KMS-11 (cell line): ENCODE results near the gene YBEY.
"Not testable (repeated sequence)": the region's sequence is repeated elsewhere in the genome, so short reads cannot be mapped to it uniquely, and the experiment has no call there.

Source experiments
- H2AFZ ChIP-seq: fragments of 200-600 bp; sonication (generic); 2 replicates; pipeline ENCODE4 v1.6.1; 2016; ENCODE audit warnings: antibody characterized with exemption, mixed run types, low read depth
- H3K27ac ChIP-seq: fragments of 200-600 bp; sonication (generic); 2 replicates; pipeline ENCODE4 v1.6.1; 2016; ENCODE audit warnings: mild to moderate bottlenecking, mixed run types
- H3K27me3 ChIP-seq: fragments of 200-600 bp; sonication (generic); 2 replicates; pipeline ENCODE4 v1.6.1; 2017; ENCODE audit warnings: mild to moderate bottlenecking, low read depth, mixed run types, moderate library complexity; ENCODE audit not compliant: insufficient read depth
- H3K36me3 ChIP-seq: fragments of 200-600 bp; sonication (generic); 2 replicates; pipeline ENCODE4 v1.6.1; 2017; ENCODE audit warnings: mild to moderate bottlenecking, mixed run types; ENCODE audit not compliant: insufficient read depth
- H3K4me1 ChIP-seq: fragments of 200-600 bp; sonication (generic); 2 replicates; pipeline ENCODE4 v1.6.1; 2016; ENCODE audit warnings: mild to moderate bottlenecking, low read depth, mixed run types; ENCODE audit not compliant: poor library complexity, severe bottlenecking
- H3K4me2 ChIP-seq: fragments of 200-600 bp; sonication (generic); 2 replicates; pipeline ENCODE4 v1.7.0; 2016; ENCODE audit warnings: mild to moderate bottlenecking, mixed run types
- H3K4me3 ChIP-seq: fragments of 200-600 bp; sonication (generic); IDR thresholded peaks from 2 replicates; pipeline ENCODE4 v1.6.1; 2017; ENCODE audit warnings: low read depth, low read length, mixed read lengths; ENCODE audit not compliant: insufficient read depth
- H3K79me2 ChIP-seq: fragments of 200-600 bp; sonication (generic); 2 replicates; pipeline ENCODE4 v1.6.1; 2016; ENCODE audit warnings: low read depth, mixed run types; ENCODE audit not compliant: insufficient read depth
- H3K9ac ChIP-seq: fragments of 200-600 bp; sonication (generic); 2 replicates; pipeline ENCODE4 v1.6.1; 2016; ENCODE audit warnings: mild to moderate bottlenecking, mixed run types
- H4K20me1 ChIP-seq: fragments of 200-600 bp; sonication (generic); 2 replicates; pipeline ENCODE4 v1.6.1; 2016; ENCODE audit warnings: mild to moderate bottlenecking, mixed run types; ENCODE audit not compliant: insufficient read depth
- TF ChIP-seq, protein P1 (sequence below): fragments of 200-600 bp; sonication (generic); conservative IDR thresholded peaks from 2 replicates; pipeline ENCODE4 v1.6.1; 2017; ENCODE audit warnings: low read depth, mild to moderate bottlenecking, antibody characterized with exemption, low read length, moderate library complexity, mixed read lengths

The YBEY gene

GRCh38 chr21:46304437-46304836, 18.3 kb downstream of the YBEY start:
- Histone ChIP-seq H3K4me1 (peaks cover 13% of the 10 kb centered on the region), H3K9ac (no peak overlapping the region), H2AFZ (no peak overlapping the region), H4K20me1 (no peaks in the 10 kb centered on the region), H3K36me3 (no peaks in the 10 kb centered on the region), H3K27ac (no peak overlapping the region), H3K27me3 (no peaks in the 10 kb centered on the region), H3K4me2 (no peak overlapping the region), H3K4me3 (no peak overlapping the region), H3K79me2 (no peaks in the 10 kb centered on the region)
- TF ChIP-seq, protein P1, sequence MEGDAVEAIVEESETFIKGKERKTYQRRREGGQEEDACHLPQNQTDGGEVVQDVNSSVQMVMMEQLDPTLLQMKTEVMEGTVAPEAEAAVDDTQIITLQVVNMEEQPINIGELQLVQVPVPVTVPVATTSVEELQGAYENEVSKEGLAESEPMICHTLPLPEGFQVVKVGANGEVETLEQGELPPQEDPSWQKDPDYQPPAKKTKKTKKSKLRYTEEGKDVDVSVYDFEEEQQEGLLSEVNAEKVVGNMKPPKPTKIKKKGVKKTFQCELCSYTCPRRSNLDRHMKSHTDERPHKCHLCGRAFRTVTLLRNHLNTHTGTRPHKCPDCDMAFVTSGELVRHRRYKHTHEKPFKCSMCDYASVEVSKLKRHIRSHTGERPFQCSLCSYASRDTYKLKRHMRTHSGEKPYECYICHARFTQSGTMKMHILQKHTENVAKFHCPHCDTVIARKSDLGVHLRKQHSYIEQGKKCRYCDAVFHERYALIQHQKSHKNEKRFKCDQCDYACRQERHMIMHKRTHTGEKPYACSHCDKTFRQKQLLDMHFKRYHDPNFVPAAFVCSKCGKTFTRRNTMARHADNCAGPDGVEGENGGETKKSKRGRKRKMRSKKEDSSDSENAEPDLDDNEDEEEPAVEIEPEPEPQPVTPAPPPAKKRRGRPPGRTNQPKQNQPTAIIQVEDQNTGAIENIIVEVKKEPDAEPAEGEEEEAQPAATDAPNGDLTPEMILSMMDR, result no peak

GRCh38 chr21:46304955-46305354, 18.8 kb downstream of the YBEY start:
- Histone ChIP-seq H3K4me3 (no peak overlapping the region), H3K9ac (no peak overlapping the region), H3K27ac (no peak overlapping the region), H3K4me1 (peaks cover 15% of the 10 kb centered on the region), H3K4me2 (no peak overlapping the region), H3K79me2 (no peaks in the 10 kb centered on the region), H2AFZ (no peak overlapping the region), H3K36me3 (no peaks in the 10 kb centered on the region), H4K20me1 (no peaks in the 10 kb centered on the region), H3K27me3 (no peaks in the 10 kb centered on the region)
- TF ChIP-seq, protein P1, result no peak

GRCh38 chr21:46307625-46308024, 21.5 kb downstream of the YBEY start:
- H3K4me2 ChIP-seq, result no peak overlapping the region
- H3K9ac ChIP-seq, result no peak overlapping the region
- no peaks in the 10 kb centered on the region for H3K36me3 ChIP-seq
- no peaks in the 10 kb centered on the region for H3K79me2 ChIP-seq
- no peak overlapping the region for H3K27ac ChIP-seq
- H3K4me3 ChIP-seq, result no peak overlapping the region
- no peak overlapping the region for H2AFZ ChIP-seq
- TF ChIP-seq, protein P1, result no peak
- H3K27me3 ChIP-seq, result no peaks in the 10 kb centered on the region
- H4K20me1 ChIP-seq, result no peaks in the 10 kb centered on the region
- peaks cover 15% of the 10 kb centered on the region for H3K4me1 ChIP-seq

GRCh38 chr21:46308431-46308830, 22.3 kb downstream of the YBEY start:
- H3K4me2 ChIP-seq, result no peak overlapping the region
- no peaks in the 10 kb centered on the region for H4K20me1 ChIP-seq
- no peaks in the 10 kb centered on the region for H3K36me3 ChIP-seq
- peaks cover 15% of the 10 kb centered on the region for H3K4me1 ChIP-seq
- H2AFZ ChIP-seq, result no peak overlapping the region
- no peak overlapping the region for H3K27ac ChIP-seq
- no peak overlapping the region for H3K9ac ChIP-seq
- TF ChIP-seq, protein P1, result no peak
- H3K27me3 ChIP-seq, result no peaks in the 10 kb centered on the region
- H3K79me2 ChIP-seq, result no peaks in the 10 kb centered on the region
- no peak overlapping the region for H3K4me3 ChIP-seq

GRCh38 chr21:46310260-46310659, 24.1 kb downstream of the YBEY start:
- not testable (repeated sequence) for H3K9ac ChIP-seq, H3K36me3 ChIP-seq, H2AFZ ChIP-seq, H4K20me1 ChIP-seq, H3K4me2 ChIP-seq, H3K79me2 ChIP-seq, H3K27ac ChIP-seq, H3K4me3 ChIP-seq, H3K27me3 ChIP-seq
- peaks cover 15% of the 10 kb centered on the region for H3K4me1 ChIP-seq
